Right hindlimb (tissue), 1 donor: ENCODE results near the gene ROR2.
"Not testable (repeated sequence)": the region's sequence is repeated elsewhere in the genome, so short reads cannot be mapped to it uniquely, and the experiment has no call there.

ENCODE experiments used
- DNase-seq: peaks from one replicate; pipeline ENCODE4 v3.0.0-alpha.2; 2018

The ROR2 gene

GRCh38 chr9:91814201-91814600 is 135.8 kb downstream of the ROR2 start:
- no peak for DNase-seq

GRCh38 chr9:91813176-91813795 is 136.7 kb downstream of the ROR2 start:
- DNase-seq = no peak

- DNase-seq = no peak
Measured at GRCh38 chr9:91812191-91812590, 137.8 kb downstream of the ROR2 start.

- DNase-seq = no peak
Measured at GRCh38 chr9:91811024-91811909, 138.8 kb downstream of the ROR2 start.

- DNase-seq = no peak
Measured at GRCh38 chr9:91810286-91810905, 139.6 kb downstream of the ROR2 start.

GRCh38 chr9:91809581-91810285 is 140.3 kb downstream of the ROR2 start:
- DNase-seq = no peak

GRCh38 chr9:91807643-91808246 is 142.3 kb downstream of the ROR2 start:
- no peak for DNase-seq

- no peak for DNase-seq
Measured at GRCh38 chr9:91805031-91805430, 145.0 kb downstream of the ROR2 start.

- no peak for DNase-seq
Measured at GRCh38 chr9:91803970-91804752, 145.9 kb downstream of the ROR2 start.

GRCh38 chr9:91803151-91803940 is 146.7 kb downstream of the ROR2 start:
- no peak for DNase-seq

- DNase-seq = no peak
Measured at GRCh38 chr9:91802391-91802790, 147.6 kb downstream of the ROR2 start.

GRCh38 chr9:91800473-91801030 is 149.5 kb downstream of the ROR2 start:
- DNase-seq = no peak

GRCh38 chr9:91799113-91799744 is 150.8 kb downstream of the ROR2 start:
- no peak for DNase-seq

GRCh38 chr9:91798273-91799112 is 151.5 kb downstream of the ROR2 start:
- not testable (repeated sequence) for DNase-seq

GRCh38 chr9:91797517-91797916 is 152.5 kb downstream of the ROR2 start:
- DNase-seq = not testable (repeated sequence)

GRCh38 chr9:91796516-91796915 is 153.5 kb downstream of the ROR2 start:
- not testable (repeated sequence) for DNase-seq

GRCh38 chr9:91795598-91796241 is 154.3 kb downstream of the ROR2 start:
- DNase-seq = no peak

GRCh38 chr9:91793371-91793770 is 156.7 kb downstream of the ROR2 start:
- DNase-seq = not testable (repeated sequence)

GRCh38 chr9:91790917-91791316 is 159.1 kb downstream of the ROR2 start:
- no peak for DNase-seq
